HCT116 (cell line): ENCODE measurements around the gene MYLK3. TPM values are rescaled to one million over a fixed set of nuclear protein-coding genes. Genes with fewer than 3 reads are reported as not detected.

ENCODE experiments used
- ATAC-seq: fragments of 200-7000 bp; cut with Tn5 transposase; 2 replicates; pipeline ENCODE4 v1.9.1; 2020; ENCODE audit warnings: mild to moderate bottlenecking, moderate library complexity
- BruUV-seq: library from RNA; stranded (reverse); fragments of 400-500 nt; replicated peaks from 2 replicates; lab custom pipeline; 2021; lab: Mats Ljungman, UMichigan
- CTCF ChIA-PET: fragments of 300-600 bp; sonication (Branson Sonifier 250); formaldehyde crosslinking; loops from one replicate; lab custom pipeline; 2021; ENCODE audit warnings: antibody characterized with exemption; lab: Charles Lee
- POLR2A ChIA-PET: fragments of 300-600, 350-600 bp; sonication (Branson Sonifier 250); formaldehyde crosslinking; loops from one replicate; lab custom pipeline; 2021; ENCODE audit warnings: antibody characterized with exemption; lab: Charles Lee
- RAD21 ChIA-PET, 2 experiments: fragments of 300-600 bp; sonication (Branson Sonifier 250); formaldehyde crosslinking; loops; one replicate each; lab custom pipeline; 2023; ENCODE audit warnings: low total read pairs in 2 of 2; ENCODE audit not compliant: uncharacterized antibody in 2 of 2, unreplicated experiment in 2 of 2, low non-redundant PET in 1 of 2; lab: Charles Lee
- DNase-seq: peaks from one replicate; pipeline ENCODE4 v3.0.0-alpha.2; 2010; ENCODE audit warnings: low read depth, low spot score
- H2AFZ ChIP-seq: fragments of 200-600 bp; shearing (Covaris generic), sonication (generic); 2 replicates; pipeline ENCODE4 v1.6.1; 2017; ENCODE audit warnings: low read depth, mixed run types, mixed read lengths, antibody characterized with exemption, low read length; ENCODE audit not compliant: poor library complexity, severe bottlenecking
- H3K27ac ChIP-seq: 2 replicates; pipeline ENCODE4 v1.5.1; 2012; ENCODE audit warnings: low read depth, low read length
- H3K27me3 ChIP-seq: fragments of 200-600 bp; sonication (generic); 2 replicates; pipeline ENCODE4 v1.6.1; 2016; ENCODE audit warnings: mixed run types, low read length, mixed read lengths; ENCODE audit not compliant: insufficient read depth
- H3K36me3 ChIP-seq, 2 experiments: fragments of 200-500 bp in 1 of 2; fragments of 200-600 bp in 1 of 2; sonication (Bioruptor generic) in 1 of 2; sonication (generic) in 1 of 2; 2 replicates each; pipeline versions ENCODE4 v1.5.1 to v1.6.1; 2014 to 2016; ENCODE audit warnings: low read length in 2 of 2, inconsistent platforms in 1 of 2, mixed read lengths in 1 of 2, mixed run types in 1 of 2; ENCODE audit not compliant: insufficient read depth in 2 of 2, control insufficient read depth in 1 of 2
- H3K4me1 ChIP-seq, 2 experiments: fragments of 200-600 bp in 1 of 2; sonication (generic) in 1 of 2; 2 replicates each; pipeline versions ENCODE4 v1.5.1 to v1.6.1; 2012 to 2017; ENCODE audit warnings: low read length in 2 of 2, inconsistent platforms in 1 of 2, mild to moderate bottlenecking in 1 of 2, mixed read lengths in 1 of 2, mixed run types in 1 of 2, moderate library complexity in 1 of 2; ENCODE audit not compliant: insufficient read depth in 2 of 2, control insufficient read depth in 1 of 2
- H3K4me2 ChIP-seq: fragments of 200-600 bp; sonication (generic); 2 replicates; pipeline ENCODE4 v1.6.1; 2017; ENCODE audit warnings: mixed run types, low read length, mixed read lengths
- H3K4me3 ChIP-seq, 2 experiments: fragments of 200-600 bp in 1 of 2; sonication (generic) in 1 of 2; replicated peaks in 1 of 2; 2 replicates each; pipeline ENCODE4 v1.5.1; 2011 to 2016; ENCODE audit warnings: low read length in 2 of 2, control low read depth in 1 of 2, low read depth in 1 of 2, mild to moderate bottlenecking in 1 of 2, mixed read lengths in 1 of 2, mixed run types in 1 of 2
- H3K79me2 ChIP-seq: fragments of 200-600 bp; sonication (generic); 2 replicates; pipeline ENCODE4 v1.6.1; 2017; ENCODE audit warnings: mild to moderate bottlenecking, mixed run types, low read length, moderate library complexity, mixed read lengths; ENCODE audit not compliant: insufficient read depth
- H3K9ac ChIP-seq: fragments of 200-600 bp; sonication (generic); 2 replicates; pipeline ENCODE4 v1.6.1; 2016; ENCODE audit warnings: low read length, mixed read lengths
- H3K9me2 ChIP-seq: fragments of 200-600 bp; sonication (generic), shearing (Covaris generic); 2 replicates; pipeline ENCODE4 v1.6.1; 2017; ENCODE audit warnings: mixed run types, mild to moderate bottlenecking, moderate library complexity; ENCODE audit not compliant: insufficient read depth
- H3K9me3 ChIP-seq, 2 experiments: fragments of 200-500 bp in 1 of 2; fragments of 200-600 bp in 1 of 2; sonication (Bioruptor generic) in 1 of 2; sonication (generic) in 1 of 2; 2 replicates each; pipeline ENCODE4 v1.6.1; 2014 to 2017; ENCODE audit warnings: low read length in 2 of 2, mixed read lengths in 2 of 2, inconsistent platforms in 1 of 2, low read depth in 1 of 2, mild to moderate bottlenecking in 1 of 2, mixed run types in 1 of 2, moderate library complexity in 1 of 2; ENCODE audit not compliant: control insufficient read depth in 1 of 2, insufficient read depth in 1 of 2
- H4K20me1 ChIP-seq: fragments of 200-600 bp; sonication (generic), shearing (Covaris generic); 2 replicates; pipeline ENCODE4 v1.6.1; 2017; ENCODE audit warnings: mixed run types, mild to moderate bottlenecking, moderate library complexity; ENCODE audit not compliant: insufficient read depth
- ATF3 ChIP-seq: IDR thresholded peaks from 2 replicates; pipeline ENCODE4 v1.6.1; 2012
- CEBPB ChIP-seq: IDR thresholded peaks from 2 replicates; pipeline ENCODE4 v1.6.1; 2012; ENCODE audit warnings: low read depth
- ELF1 ChIP-seq: IDR thresholded peaks from 2 replicates; pipeline ENCODE4 v1.6.1; 2012; ENCODE audit warnings: low read depth, borderline replicate concordance
- EZH2phosphoT487 ChIP-seq: fragments of 200-600 bp; IDR thresholded peaks from 2 replicates; pipeline ENCODE4 v1.6.1; 2018; ENCODE audit warnings: antibody characterized with exemption, borderline replicate concordance
- TCF7L2 ChIP-seq: IDR thresholded peaks from 2 replicates; pipeline ENCODE4 v1.7.0; 2011; ENCODE audit warnings: borderline replicate concordance, inconsistent platforms; ENCODE audit not compliant: insufficient read depth, insufficient read length; ENCODE audit errors: extremely low read depth
- ZBTB33 ChIP-seq: IDR thresholded peaks from 2 replicates; pipeline ENCODE4 v1.6.1; 2011; ENCODE audit warnings: mild to moderate bottlenecking, low read length, moderate library complexity; ENCODE audit not compliant: insufficient replicate concordance; ENCODE audit errors: extremely low read depth
- ZFX ChIP-seq: fragments of 450-650 bp; IDR thresholded peaks from 2 replicates; pipeline ENCODE4 v1.6.1; 2017
- intact Hi-C: fragments of 100-400 bp; cut with micrococcal nuclease; formaldehyde crosslinking; loops from 2 replicates; pipeline ENCODE4 v1.10.0; 2022
- total RNA-seq: library from RNA; stranded (reverse); gene quantifications from one replicate; pipeline ENCODE4 v1.2.1, GENCODE V29; 2021; ENCODE audit not compliant: unreplicated experiment

Gene MYLK3
- total RNA-seq, 1 experiment from 2014 or later: 0.22 TPM

- Histone ChIP-seq H4K20me1 (no peaks in the 10 kb centered on the region), H3K27ac (no peak overlapping the region), H3K79me2 (no peaks in the 10 kb centered on the region), H3K9me3 (no peaks in the 10 kb centered on the region), H3K9ac (no peak overlapping the region), H3K4me1 (no peaks in the 10 kb centered on the region), H3K27me3 (no peaks in the 10 kb centered on the region), H2AFZ (no peak overlapping the region), H3K4me2 (no peak overlapping the region), H3K36me3 (no peaks in the 10 kb centered on the region), H3K9me2 (no peaks in the 10 kb centered on the region), H3K4me3 (no peak overlapping the region)
- ChIA-PET CTCF (no interaction called here), RAD21 (no interaction called here), POLR2A (interaction anchor here (0.7 kb wide), 1 partner anchor 27 kb away, joined by 3 read pairs; no protein-coding TSS in a partner anchor)
- intact Hi-C loops: no loop called here
- no TSS peak for BruUV-seq
- DNase-seq (no peak), ATAC-seq (no peak)
- TF ChIP-seq ZBTB33: no peak
- TF ChIP-seq ATF3: no peak
- TF ChIP-seq ELF1: no peak
- TF ChIP-seq EZH2phosphoT487: no peak
- TF ChIP-seq CEBPB: no peak
Observed at GRCh38 chr16:46713634-46714033, 34.5 kb downstream of the MYLK3 start.

GRCh38 chr16:46712911-46713310, 35.2 kb downstream of the MYLK3 start:
- H3K4me2 ChIP-seq: no peak overlapping the region
- ChIA-PET CTCF (interaction anchor here (0.6 kb wide), 1 partner anchor 39 kb away, joined by 3 read pairs; no protein-coding TSS in a partner anchor), POLR2A (interaction anchor here (0.7 kb wide), 1 partner anchor 27 kb away, joined by 3 read pairs; no protein-coding TSS in a partner anchor), RAD21 (no interaction called here)
- H4K20me1 ChIP-seq: no peaks in the 10 kb centered on the region
- H3K4me1 ChIP-seq: no peaks in the 10 kb centered on the region
- no peak overlapping the region for H3K9ac ChIP-seq
- H3K36me3 ChIP-seq: no peaks in the 10 kb centered on the region
- no TSS peak for BruUV-seq
- H3K4me3 ChIP-seq: no peak overlapping the region
- DNase-seq: no peak
- H3K9me3 ChIP-seq: no peaks in the 10 kb centered on the region
- no peaks in the 10 kb centered on the region for H3K79me2 ChIP-seq
- TF ChIP-seq ZFX (no peak), TCF7L2 (no peak)
- intact Hi-C loops: no loop called here
- ATAC-seq: no peak
- H3K9me2 ChIP-seq: no peaks in the 10 kb centered on the region
- H3K27ac ChIP-seq: no peak overlapping the region
- H2AFZ ChIP-seq: no peak overlapping the region
- no peaks in the 10 kb centered on the region for H3K27me3 ChIP-seq
